Measurements from ENCODE around the gene FGF3.

DNA sequence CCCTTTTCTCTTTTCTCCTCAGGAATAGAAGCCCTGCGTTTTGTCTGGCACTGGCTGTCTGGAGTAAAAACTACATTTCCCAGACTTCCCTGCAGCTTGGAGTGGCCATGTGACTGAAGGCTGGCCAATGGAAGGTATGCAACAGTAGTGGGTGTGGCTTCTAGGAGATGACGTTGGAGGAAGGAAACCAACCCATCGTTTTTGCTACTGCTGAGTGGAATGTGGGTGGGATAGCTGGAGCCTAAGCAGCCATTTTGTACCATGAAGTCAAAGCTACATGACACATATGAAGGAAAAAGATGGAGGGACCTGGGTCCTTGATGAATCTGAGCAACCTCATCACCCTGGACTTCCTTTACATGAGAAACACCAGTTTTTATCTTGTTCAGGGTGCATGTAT, 19.6 kb downstream of the FGF3 start:
- TF ChIP-seq POLR2A (conservative IDR thresholded peaks at IDR 0.05), result no peak
- TF ChIP-seq, protein P1, sequence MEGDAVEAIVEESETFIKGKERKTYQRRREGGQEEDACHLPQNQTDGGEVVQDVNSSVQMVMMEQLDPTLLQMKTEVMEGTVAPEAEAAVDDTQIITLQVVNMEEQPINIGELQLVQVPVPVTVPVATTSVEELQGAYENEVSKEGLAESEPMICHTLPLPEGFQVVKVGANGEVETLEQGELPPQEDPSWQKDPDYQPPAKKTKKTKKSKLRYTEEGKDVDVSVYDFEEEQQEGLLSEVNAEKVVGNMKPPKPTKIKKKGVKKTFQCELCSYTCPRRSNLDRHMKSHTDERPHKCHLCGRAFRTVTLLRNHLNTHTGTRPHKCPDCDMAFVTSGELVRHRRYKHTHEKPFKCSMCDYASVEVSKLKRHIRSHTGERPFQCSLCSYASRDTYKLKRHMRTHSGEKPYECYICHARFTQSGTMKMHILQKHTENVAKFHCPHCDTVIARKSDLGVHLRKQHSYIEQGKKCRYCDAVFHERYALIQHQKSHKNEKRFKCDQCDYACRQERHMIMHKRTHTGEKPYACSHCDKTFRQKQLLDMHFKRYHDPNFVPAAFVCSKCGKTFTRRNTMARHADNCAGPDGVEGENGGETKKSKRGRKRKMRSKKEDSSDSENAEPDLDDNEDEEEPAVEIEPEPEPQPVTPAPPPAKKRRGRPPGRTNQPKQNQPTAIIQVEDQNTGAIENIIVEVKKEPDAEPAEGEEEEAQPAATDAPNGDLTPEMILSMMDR (IDR thresholded peaks at IDR 0.05 in 2 of 3, conservative IDR thresholded peaks at IDR 0.05 in 1 of 3; ENCODE audit: insufficient read depth in 2 of 3, low read depth in 1 of 3, low read length in 3 of 3), result no peak
- peak; percentile 13 for TF ChIP-seq FOS (IDR thresholded peaks at IDR 0.05; ENCODE audit: extremely low read depth, insufficient read length)
- no peak for TF ChIP-seq ZNF830 (CRISPR knock-in tag; IDR thresholded peaks at IDR 0.05)
- TF ChIP-seq KHSRP (IDR thresholded peaks at IDR 0.05), result no peak
- TF ChIP-seq YY1 (IDR thresholded peaks at IDR 0.05; ENCODE audit: borderline replicate concordance in 1 of 3, control insufficient read depth in 1 of 3, extremely low read depth in 1 of 3, insufficient read depth in 3 of 3, insufficient read length in 1 of 3, insufficient replicate concordance in 2 of 3, low read depth in 1 of 3, low read length in 2 of 3), result peak in 1 of 3 experiments; percentile 57
- TF ChIP-seq BCLAF1 (IDR thresholded peaks at IDR 0.05; ENCODE audit: borderline replicate concordance in 1 of 2, control insufficient read depth in 1 of 2, low read depth in 2 of 2, low read length in 1 of 2), result no peak
- no peak for TF ChIP-seq IFI16 (CRISPR knock-in tag; IDR thresholded peaks at IDR 0.05)
- no peak for TF ChIP-seq LEF1 (IDR thresholded peaks at IDR 0.05)
- TF ChIP-seq, protein P2, sequence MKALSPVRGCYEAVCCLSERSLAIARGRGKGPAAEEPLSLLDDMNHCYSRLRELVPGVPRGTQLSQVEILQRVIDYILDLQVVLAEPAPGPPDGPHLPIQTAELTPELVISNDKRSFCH (CRISPR knock-in tag; IDR thresholded peaks at IDR 0.05), result no peak
- TF ChIP-seq, protein P2 (tag; IDR thresholded peaks at IDR 0.05), result no peak
- no peak for TF ChIP-seq ZNF695 (CRISPR knock-in tag; IDR thresholded peaks at IDR 0.05)
- TF ChIP-seq CHD4 (IDR thresholded peaks at IDR 0.05; ENCODE audit: insufficient read depth, insufficient replicate concordance, low read depth, low read length, poor library complexity, severe bottlenecking), result no peak
- TF ChIP-seq TRIM28 (IDR thresholded peaks at IDR 0.05), result no peak

Data from K562 (cell line).